HCT116 (cell line): Measurements from ENCODE around the gene PIWIL4. TPM values are rescaled to one million over a fixed set of nuclear protein-coding genes. Genes with fewer than 3 reads are reported as not detected.

ENCODE experiments used
- ATAC-seq: fragments of 200-7000 bp; cut with Tn5 transposase; 2 replicates; pipeline ENCODE4 v1.9.1; 2020; ENCODE audit warnings: mild to moderate bottlenecking, moderate library complexity
- BruUV-seq: library from RNA; stranded (reverse); fragments of 400-500 nt; replicated peaks from 2 replicates; lab custom pipeline; 2021; lab: Mats Ljungman, UMichigan
- CTCF ChIA-PET: fragments of 300-600 bp; sonication (Branson Sonifier 250); formaldehyde crosslinking; loops from one replicate; lab custom pipeline; 2021; ENCODE audit warnings: antibody characterized with exemption; lab: Charles Lee
- POLR2A ChIA-PET: fragments of 300-600, 350-600 bp; sonication (Branson Sonifier 250); formaldehyde crosslinking; loops from one replicate; lab custom pipeline; 2021; ENCODE audit warnings: antibody characterized with exemption; lab: Charles Lee
- RAD21 ChIA-PET, 2 experiments: fragments of 300-600 bp; sonication (Branson Sonifier 250); formaldehyde crosslinking; loops; one replicate each; lab custom pipeline; 2023; ENCODE audit warnings: low total read pairs in 2 of 2; ENCODE audit not compliant: uncharacterized antibody in 2 of 2, unreplicated experiment in 2 of 2, low non-redundant PET in 1 of 2; lab: Charles Lee
- DNase-seq: peaks from one replicate; pipeline ENCODE4 v3.0.0-alpha.2; 2010; ENCODE audit warnings: low read depth, low spot score
- H2AFZ ChIP-seq: fragments of 200-600 bp; shearing (Covaris generic), sonication (generic); 2 replicates; pipeline ENCODE4 v1.6.1; 2017; ENCODE audit warnings: low read depth, mixed run types, mixed read lengths, antibody characterized with exemption, low read length; ENCODE audit not compliant: poor library complexity, severe bottlenecking
- H3K27ac ChIP-seq: 2 replicates; pipeline ENCODE4 v1.5.1; 2012; ENCODE audit warnings: low read depth, low read length
- H3K27me3 ChIP-seq: fragments of 200-600 bp; sonication (generic); 2 replicates; pipeline ENCODE4 v1.6.1; 2016; ENCODE audit warnings: mixed run types, low read length, mixed read lengths; ENCODE audit not compliant: insufficient read depth
- H3K36me3 ChIP-seq, 2 experiments: fragments of 200-500 bp in 1 of 2; fragments of 200-600 bp in 1 of 2; sonication (Bioruptor generic) in 1 of 2; sonication (generic) in 1 of 2; 2 replicates each; pipeline versions ENCODE4 v1.5.1 to v1.6.1; 2014 to 2016; ENCODE audit warnings: low read length in 2 of 2, inconsistent platforms in 1 of 2, mixed read lengths in 1 of 2, mixed run types in 1 of 2; ENCODE audit not compliant: insufficient read depth in 2 of 2, control insufficient read depth in 1 of 2
- H3K4me1 ChIP-seq, 2 experiments: fragments of 200-600 bp in 1 of 2; sonication (generic) in 1 of 2; 2 replicates each; pipeline versions ENCODE4 v1.5.1 to v1.6.1; 2012 to 2017; ENCODE audit warnings: low read length in 2 of 2, inconsistent platforms in 1 of 2, mild to moderate bottlenecking in 1 of 2, mixed read lengths in 1 of 2, mixed run types in 1 of 2, moderate library complexity in 1 of 2; ENCODE audit not compliant: insufficient read depth in 2 of 2, control insufficient read depth in 1 of 2
- H3K4me2 ChIP-seq: fragments of 200-600 bp; sonication (generic); 2 replicates; pipeline ENCODE4 v1.6.1; 2017; ENCODE audit warnings: mixed run types, low read length, mixed read lengths
- H3K4me3 ChIP-seq, 2 experiments: fragments of 200-600 bp in 1 of 2; sonication (generic) in 1 of 2; replicated peaks in 1 of 2; 2 replicates each; pipeline ENCODE4 v1.5.1; 2011 to 2016; ENCODE audit warnings: low read length in 2 of 2, control low read depth in 1 of 2, low read depth in 1 of 2, mild to moderate bottlenecking in 1 of 2, mixed read lengths in 1 of 2, mixed run types in 1 of 2
- H3K79me2 ChIP-seq: fragments of 200-600 bp; sonication (generic); 2 replicates; pipeline ENCODE4 v1.6.1; 2017; ENCODE audit warnings: mild to moderate bottlenecking, mixed run types, low read length, moderate library complexity, mixed read lengths; ENCODE audit not compliant: insufficient read depth
- H3K9ac ChIP-seq: fragments of 200-600 bp; sonication (generic); 2 replicates; pipeline ENCODE4 v1.6.1; 2016; ENCODE audit warnings: low read length, mixed read lengths
- H3K9me2 ChIP-seq: fragments of 200-600 bp; sonication (generic), shearing (Covaris generic); 2 replicates; pipeline ENCODE4 v1.6.1; 2017; ENCODE audit warnings: mixed run types, mild to moderate bottlenecking, moderate library complexity; ENCODE audit not compliant: insufficient read depth
- H3K9me3 ChIP-seq, 2 experiments: fragments of 200-500 bp in 1 of 2; fragments of 200-600 bp in 1 of 2; sonication (Bioruptor generic) in 1 of 2; sonication (generic) in 1 of 2; 2 replicates each; pipeline ENCODE4 v1.6.1; 2014 to 2017; ENCODE audit warnings: low read length in 2 of 2, mixed read lengths in 2 of 2, inconsistent platforms in 1 of 2, low read depth in 1 of 2, mild to moderate bottlenecking in 1 of 2, mixed run types in 1 of 2, moderate library complexity in 1 of 2; ENCODE audit not compliant: control insufficient read depth in 1 of 2, insufficient read depth in 1 of 2
- H4K20me1 ChIP-seq: fragments of 200-600 bp; sonication (generic), shearing (Covaris generic); 2 replicates; pipeline ENCODE4 v1.6.1; 2017; ENCODE audit warnings: mixed run types, mild to moderate bottlenecking, moderate library complexity; ENCODE audit not compliant: insufficient read depth
- CEBPB ChIP-seq: IDR thresholded peaks from 2 replicates; pipeline ENCODE4 v1.6.1; 2012; ENCODE audit warnings: low read depth
- EGR1 ChIP-seq: IDR thresholded peaks from 2 replicates; pipeline ENCODE4 v1.6.1; 2012; ENCODE audit warnings: low read depth
- REST ChIP-seq: IDR thresholded peaks from 2 replicates; pipeline ENCODE4 v1.6.1; 2012; ENCODE audit warnings: low read depth
- intact Hi-C: fragments of 100-400 bp; cut with micrococcal nuclease; formaldehyde crosslinking; loops from 2 replicates; pipeline ENCODE4 v1.10.0; 2022
- total RNA-seq: library from RNA; stranded (reverse); gene quantifications from one replicate; pipeline ENCODE4 v1.2.1, GENCODE V29; 2021; ENCODE audit not compliant: unreplicated experiment
- TF ChIP-seq, protein P1 (sequence below): IDR thresholded peaks from 2 replicates; pipeline ENCODE4 v1.6.1; 2011; ENCODE audit warnings: mild to moderate bottlenecking, low read length, moderate library complexity; ENCODE audit not compliant: insufficient replicate concordance; ENCODE audit errors: extremely low read depth

Gene PIWIL4
- total RNA-seq, 1 experiment from 2014 or later, result 0.34 TPM

- Histone ChIP-seq H3K4me3 (no peak overlapping the region), H4K20me1 (no peaks in the 10 kb centered on the region), H3K9ac (no peak overlapping the region), H2AFZ (no peak overlapping the region), H3K27me3 (peaks cover 9% of the 10 kb centered on the region; the same call in 1 of the 2 replicates), H3K9me3 (no peaks in the 10 kb centered on the region), H3K36me3 (no peaks in the 10 kb centered on the region), H3K4me1 (peaks cover 0 to 3% of the 10 kb centered on the region in 2 experiments; a peak in 1 of 4 replicates), H3K9me2 (no peaks in the 10 kb centered on the region), H3K4me2 (no peak overlapping the region), H3K27ac (no peak overlapping the region), H3K79me2 (no peaks in the 10 kb centered on the region)
- BruUV-seq, result no TSS peak
- ChIA-PET POLR2A (no interaction called here), CTCF (no interaction called here), RAD21 (no interaction called here)
- intact Hi-C loops, result no loop called here
- no peak for TF ChIP-seq EGR1
- TF ChIP-seq, protein P1, sequence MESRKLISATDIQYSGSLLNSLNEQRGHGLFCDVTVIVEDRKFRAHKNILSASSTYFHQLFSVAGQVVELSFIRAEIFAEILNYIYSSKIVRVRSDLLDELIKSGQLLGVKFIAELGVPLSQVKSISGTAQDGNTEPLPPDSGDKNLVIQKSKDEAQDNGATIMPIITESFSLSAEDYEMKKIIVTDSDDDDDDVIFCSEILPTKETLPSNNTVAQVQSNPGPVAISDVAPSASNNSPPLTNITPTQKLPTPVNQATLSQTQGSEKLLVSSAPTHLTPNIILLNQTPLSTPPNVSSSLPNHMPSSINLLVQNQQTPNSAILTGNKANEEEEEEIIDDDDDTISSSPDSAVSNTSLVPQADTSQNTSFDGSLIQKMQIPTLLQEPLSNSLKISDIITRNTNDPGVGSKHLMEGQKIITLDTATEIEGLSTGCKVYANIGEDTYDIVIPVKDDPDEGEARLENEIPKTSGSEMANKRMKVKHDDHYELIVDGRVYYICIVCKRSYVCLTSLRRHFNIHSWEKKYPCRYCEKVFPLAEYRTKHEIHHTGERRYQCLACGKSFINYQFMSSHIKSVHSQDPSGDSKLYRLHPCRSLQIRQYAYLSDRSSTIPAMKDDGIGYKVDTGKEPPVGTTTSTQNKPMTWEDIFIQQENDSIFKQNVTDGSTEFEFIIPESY, result no peak
- no peak for TF ChIP-seq REST
- no peak for TF ChIP-seq CEBPB
- DNase-seq, result no peak
- ATAC-seq, result no peak
Measured at GRCh38 chr11:94590352-94591041, 23.3 kb downstream of the PIWIL4 start.
